GM23338 (cell line): ENCODE results near the gene RUNX3. TPM values are rescaled to one million over a fixed set of nuclear protein-coding genes. Genes with fewer than 3 reads are reported as not detected.

Experiments
- ATAC-seq: fragments of 200-7000 bp; cut with Tn5 transposase; 3 replicates; pipeline ENCODE4 v1.9.1; 2020
- DNase-seq: peaks from one replicate; pipeline ENCODE4 v3.0.0-alpha.2; 2015; ENCODE audit warnings: low spot score
- H2AFZ ChIP-seq: fragments of 200-600 bp; sonication (generic); 2 replicates; pipeline ENCODE4 v1.8.0; 2016; ENCODE audit warnings: antibody characterized with exemption, mild to moderate bottlenecking, moderate library complexity
- H3F3A ChIP-seq: fragments of 200-600 bp; sonication (generic); replicated peaks from 2 replicates; pipeline ENCODE4 v1.8.0; 2017; ENCODE audit warnings: antibody characterized with exemption, mixed run types, low read depth
- H3K27ac ChIP-seq: fragments of 200-600 bp; sonication (generic); 2 replicates; pipeline ENCODE4 v1.6.1; 2016; ENCODE audit warnings: low read depth
- H3K27me3 ChIP-seq: fragments of 200-600 bp; sonication (generic); 2 replicates; pipeline ENCODE4 v1.8.0; 2016; ENCODE audit warnings: mild to moderate bottlenecking, mixed run types, moderate library complexity; ENCODE audit not compliant: insufficient read depth
- H3K36me3 ChIP-seq: fragments of 200-600 bp; sonication (generic); 2 replicates; pipeline ENCODE4 v1.8.0; 2016; ENCODE audit warnings: mild to moderate bottlenecking; ENCODE audit not compliant: insufficient read depth
- H3K4me1 ChIP-seq: fragments of 200-600 bp; sonication (generic); 2 replicates; pipeline ENCODE4 v1.8.0; 2016; ENCODE audit warnings: mild to moderate bottlenecking, moderate library complexity; ENCODE audit not compliant: insufficient read depth
- H3K4me2 ChIP-seq: fragments of 200-600 bp; sonication (generic); 2 replicates; pipeline ENCODE4 v1.7.1; 2017; ENCODE audit warnings: mixed run types
- H3K4me3 ChIP-seq: fragments of 200-600 bp; sonication (generic); 2 replicates; pipeline ENCODE4 v1.6.1; 2016; ENCODE audit warnings: mixed run types
- H3K79me2 ChIP-seq: fragments of 200-600 bp; sonication (generic); replicated peaks from 2 replicates; pipeline ENCODE4 v1.8.0; 2017; ENCODE audit warnings: mild to moderate bottlenecking; ENCODE audit not compliant: insufficient read depth
- H3K9me2 ChIP-seq: fragments of 200-600 bp; sonication (generic); 2 replicates; pipeline ENCODE4 v1.8.0; 2017; ENCODE audit not compliant: insufficient read depth
- H4K20me1 ChIP-seq: fragments of 200-600 bp; sonication (generic); replicated peaks from 2 replicates; pipeline ENCODE4 v1.8.0; 2017; ENCODE audit warnings: mild to moderate bottlenecking; ENCODE audit not compliant: insufficient read depth
- H3K27ac Mint-ChIP-seq: 2 replicates; pipeline ENCODE4 v1.8.0; 2020; ENCODE audit warnings: inconsistent platforms, mild to moderate bottlenecking, moderate library complexity, mixed read lengths
- H3K27me3 Mint-ChIP-seq: 3 replicates; pipeline ENCODE4 v1.8.0; 2022; ENCODE audit warnings: low read depth, mild to moderate bottlenecking, moderate library complexity, mixed read lengths, inconsistent platforms; ENCODE audit not compliant: insufficient read depth, poor library complexity
- H3K36me3 Mint-ChIP-seq: 3 replicates; pipeline ENCODE4 v1.8.0; 2021; ENCODE audit warnings: low read depth, mild to moderate bottlenecking, inconsistent platforms, moderate library complexity, mixed read lengths
- H3K4me1 Mint-ChIP-seq: 3 replicates; pipeline ENCODE4 v1.8.0; 2020; ENCODE audit warnings: mild to moderate bottlenecking, inconsistent platforms, mixed read lengths
- H3K4me3 Mint-ChIP-seq: 3 replicates; pipeline ENCODE4 v1.8.0; 2021; ENCODE audit warnings: moderate library complexity, mild to moderate bottlenecking, inconsistent platforms, mixed read lengths
- H3K9me3 Mint-ChIP-seq: 3 replicates; pipeline ENCODE4 v1.8.0; 2020; ENCODE audit warnings: moderate library complexity, mild to moderate bottlenecking, inconsistent platforms, mixed read lengths
- CREB1 ChIP-seq: fragments of 250-450 bp; sonication (Bioruptor Pico); IDR thresholded peaks from 2 replicates; pipeline ENCODE4 v1.5.0; 2020; ENCODE audit warnings: low read depth, mild to moderate bottlenecking, moderate library complexity
- EZH2 ChIP-seq: fragments of 200-600 bp; sonication (generic); IDR thresholded peaks from one replicate; pipeline ENCODE4 v1.8.0; 2017; ENCODE audit warnings: antibody characterized with exemption, mild to moderate bottlenecking, low read depth; ENCODE audit not compliant: unreplicated experiment
- EZH2phosphoT487 ChIP-seq: fragments of 200-600 bp; sonication (generic); IDR thresholded peaks from one replicate; pipeline ENCODE4 v1.8.1; 2018; ENCODE audit warnings: antibody characterized with exemption; ENCODE audit not compliant: unreplicated experiment
- JUNB ChIP-seq: IDR thresholded peaks from one replicate; pipeline ENCODE4 v1.6.1; 2016; ENCODE audit warnings: antibody characterized with exemption; ENCODE audit not compliant: unreplicated experiment
- NANOG ChIP-seq: IDR thresholded peaks from 2 replicates; pipeline ENCODE4 v1.6.1; 2016; ENCODE audit warnings: antibody characterized with exemption, borderline replicate concordance
- POLR2AphosphoS5 ChIP-seq: IDR thresholded peaks from 2 replicates; pipeline ENCODE4 v1.6.1; 2016; ENCODE audit warnings: antibody characterized with exemption, low read depth
- REST ChIP-seq: IDR thresholded peaks from one replicate; pipeline ENCODE4 v1.6.1; 2018; ENCODE audit warnings: antibody characterized with exemption; ENCODE audit not compliant: unreplicated experiment
- STAT1 ChIP-seq: IDR thresholded peaks from one replicate; pipeline ENCODE4 v1.6.1; 2016; ENCODE audit warnings: antibody characterized with exemption; ENCODE audit not compliant: unreplicated experiment
- ZNF114 ChIP-seq: fragments of 250-450 bp; sonication (Bioruptor Pico); IDR thresholded peaks from 2 replicates; pipeline ENCODE4 v1.5.0; 2020; ENCODE audit warnings: mild to moderate bottlenecking, moderate library complexity
- ZNF331 ChIP-seq: fragments of 250-450 bp; sonication (Bioruptor Pico); IDR thresholded peaks from 2 replicates; pipeline ENCODE4 v1.5.0; 2020; ENCODE audit warnings: low read depth, mild to moderate bottlenecking, moderate library complexity
- polyA plus RNA-seq: library from polyadenylated mRNA; unstranded; fragments of >200 nt; fragmentation: Nextera tagmentation; extraction: Ambion mirVana; gene quantifications from 2 replicates; pipeline ENCODE4 v1.2.1, GENCODE V29; 2016
- total RNA-seq: library from RNA; depleted of rRNA; stranded (reverse); fragments of >200 nt; shearing (Covaris generic); gene quantifications from 2 replicates; pipeline ENCODE4 v1.2.3, GENCODE V29; 2014
- TF ChIP-seq, protein P1 (sequence below): fragments of 250-450 bp; sonication (Bioruptor Pico); IDR thresholded peaks from 2 replicates; pipeline ENCODE4 v1.5.0; 2020; ENCODE audit warnings: mild to moderate bottlenecking, moderate library complexity
- TF ChIP-seq, protein P2 (sequence below), 2 experiments: fragments of 200-600 bp in 1 of 2; sonication (generic) in 1 of 2; conservative IDR thresholded peaks; 2 replicates each; pipeline versions ENCODE4 v1.5.1 to v1.6.1; 2016 to 2017; ENCODE audit warnings: antibody characterized with exemption in 2 of 2, low read depth in 2 of 2, mild to moderate bottlenecking in 2 of 2, moderate library complexity in 1 of 2
- TF ChIP-seq, protein P3 (sequence below): IDR thresholded peaks from 2 replicates; pipeline ENCODE4 v1.6.1; 2016; ENCODE audit warnings: antibody characterized with exemption

Gene RUNX3
- total and polyA plus RNA-seq, 2 experiments from 2014 or later, result 0.23 to 0.73 TPM

DNA sequence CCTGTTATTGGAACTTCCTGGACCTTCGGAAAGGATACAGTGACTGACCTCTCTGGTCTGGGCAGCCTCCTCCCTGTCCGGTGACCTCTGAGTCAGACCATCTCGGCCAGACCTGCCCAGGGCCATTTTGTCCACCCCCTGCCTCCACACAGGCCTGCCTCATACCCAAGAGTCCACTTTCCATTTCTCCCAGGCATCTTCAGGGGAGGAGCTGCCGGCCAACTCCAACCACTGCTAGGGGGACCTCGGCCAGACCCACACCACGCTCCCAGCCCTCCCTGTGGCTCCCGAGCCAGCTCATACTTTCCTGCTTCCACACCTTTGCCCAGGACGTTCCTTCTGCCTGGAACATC is 29.5 kb upstream of the RUNX3 start:
- DNase-seq (no peak), ATAC-seq (no peak)
- Mint-ChIP-seq H3K9me3 (no peaks in the 10 kb centered on the region), H3K4me3 (no peak overlapping the region), H3K27ac (no peak overlapping the region), H3K36me3 (no peaks in the 10 kb centered on the region), H3K4me1 (peaks cover 2% of the 10 kb centered on the region; the same call in 1 of the 3 replicates), H3K27me3 (peaks cover 4% of the 10 kb centered on the region)
- TF ChIP-seq, protein P1, sequence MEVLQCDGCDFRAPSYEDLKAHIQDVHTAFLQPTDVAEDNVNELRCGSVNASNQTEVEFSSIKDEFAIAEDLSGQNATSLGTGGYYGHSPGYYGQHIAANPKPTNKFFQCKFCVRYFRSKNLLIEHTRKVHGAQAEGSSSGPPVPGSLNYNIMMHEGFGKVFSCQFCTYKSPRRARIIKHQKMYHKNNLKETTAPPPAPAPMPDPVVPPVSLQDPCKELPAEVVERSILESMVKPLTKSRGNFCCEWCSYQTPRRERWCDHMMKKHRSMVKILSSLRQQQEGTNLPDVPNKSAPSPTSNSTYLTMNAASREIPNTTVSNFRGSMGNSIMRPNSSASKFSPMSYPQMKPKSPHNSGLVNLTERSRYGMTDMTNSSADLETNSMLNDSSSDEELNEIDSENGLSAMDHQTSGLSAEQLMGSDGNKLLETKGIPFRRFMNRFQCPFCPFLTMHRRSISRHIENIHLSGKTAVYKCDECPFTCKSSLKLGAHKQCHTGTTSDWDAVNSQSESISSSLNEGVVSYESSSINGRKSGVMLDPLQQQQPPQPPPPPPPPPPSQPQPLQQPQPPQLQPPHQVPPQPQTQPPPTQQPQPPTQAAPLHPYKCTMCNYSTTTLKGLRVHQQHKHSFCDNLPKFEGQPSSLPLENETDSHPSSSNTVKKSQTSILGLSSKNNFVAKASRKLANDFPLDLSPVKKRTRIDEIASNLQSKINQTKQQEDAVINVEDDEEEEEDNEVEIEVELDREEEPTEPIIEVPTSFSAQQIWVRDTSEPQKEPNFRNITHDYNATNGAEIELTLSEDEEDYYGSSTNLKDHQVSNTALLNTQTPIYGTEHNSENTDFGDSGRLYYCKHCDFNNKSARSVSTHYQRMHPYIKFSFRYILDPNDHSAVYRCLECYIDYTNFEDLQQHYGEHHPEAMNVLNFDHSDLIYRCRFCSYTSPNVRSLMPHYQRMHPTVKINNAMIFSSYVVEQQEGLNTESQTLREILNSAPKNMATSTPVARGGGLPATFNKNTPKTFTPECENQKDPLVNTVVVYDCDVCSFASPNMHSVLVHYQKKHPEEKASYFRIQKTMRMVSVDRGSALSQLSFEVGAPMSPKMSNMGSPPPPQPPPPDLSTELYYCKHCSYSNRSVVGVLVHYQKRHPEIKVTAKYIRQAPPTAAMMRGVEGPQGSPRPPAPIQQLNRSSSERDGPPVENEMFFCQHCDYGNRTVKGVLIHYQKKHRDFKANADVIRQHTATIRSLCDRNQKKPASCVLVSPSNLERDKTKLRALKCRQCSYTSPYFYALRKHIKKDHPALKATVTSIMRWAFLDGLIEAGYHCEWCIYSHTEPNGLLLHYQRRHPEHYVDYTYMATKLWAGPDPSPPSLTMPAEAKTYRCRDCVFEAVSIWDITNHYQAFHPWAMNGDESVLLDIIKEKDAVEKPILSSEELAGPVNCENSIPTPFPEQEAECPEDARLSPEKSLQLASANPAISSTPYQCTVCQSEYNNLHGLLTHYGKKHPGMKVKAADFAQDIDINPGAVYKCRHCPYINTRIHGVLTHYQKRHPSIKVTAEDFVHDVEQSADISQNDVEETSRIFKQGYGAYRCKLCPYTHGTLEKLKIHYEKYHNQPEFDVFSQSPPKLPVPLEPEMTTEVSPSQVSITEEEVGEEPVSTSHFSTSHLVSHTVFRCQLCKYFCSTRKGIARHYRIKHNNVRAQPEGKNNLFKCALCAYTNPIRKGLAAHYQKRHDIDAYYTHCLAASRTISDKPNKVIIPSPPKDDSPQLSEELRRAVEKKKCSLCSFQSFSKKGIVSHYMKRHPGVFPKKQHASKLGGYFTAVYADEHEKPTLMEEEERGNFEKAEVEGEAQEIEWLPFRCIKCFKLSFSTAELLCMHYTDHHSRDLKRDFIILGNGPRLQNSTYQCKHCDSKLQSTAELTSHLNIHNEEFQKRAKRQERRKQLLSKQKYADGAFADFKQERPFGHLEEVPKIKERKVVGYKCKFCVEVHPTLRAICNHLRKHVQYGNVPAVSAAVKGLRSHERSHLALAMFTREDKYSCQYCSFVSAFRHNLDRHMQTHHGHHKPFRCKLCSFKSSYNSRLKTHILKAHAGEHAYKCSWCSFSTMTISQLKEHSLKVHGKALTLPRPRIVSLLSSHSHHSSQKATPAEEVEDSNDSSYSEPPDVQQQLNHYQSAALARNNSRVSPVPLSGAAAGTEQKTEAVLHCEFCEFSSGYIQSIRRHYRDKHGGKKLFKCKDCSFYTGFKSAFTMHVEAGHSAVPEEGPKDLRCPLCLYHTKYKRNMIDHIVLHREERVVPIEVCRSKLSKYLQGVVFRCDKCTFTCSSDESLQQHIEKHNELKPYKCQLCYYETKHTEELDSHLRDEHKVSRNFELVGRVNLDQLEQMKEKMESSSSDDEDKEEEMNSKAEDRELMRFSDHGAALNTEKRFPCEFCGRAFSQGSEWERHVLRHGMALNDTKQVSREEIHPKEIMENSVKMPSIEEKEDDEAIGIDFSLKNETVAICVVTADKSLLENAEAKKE (CRISPR knock-in tag), result no peak
- TF ChIP-seq REST (no peak), EZH2 (no peak), STAT1 (no peak), NANOG (no peak), ZNF114 (CRISPR knock-in tag) (no peak), EZH2phosphoT487 (no peak), ZNF331 (CRISPR knock-in tag) (no peak), POLR2AphosphoS5 (no peak), CREB1 (CRISPR knock-in tag) (no peak), JUNB (no peak)
- TF ChIP-seq, protein P2, sequence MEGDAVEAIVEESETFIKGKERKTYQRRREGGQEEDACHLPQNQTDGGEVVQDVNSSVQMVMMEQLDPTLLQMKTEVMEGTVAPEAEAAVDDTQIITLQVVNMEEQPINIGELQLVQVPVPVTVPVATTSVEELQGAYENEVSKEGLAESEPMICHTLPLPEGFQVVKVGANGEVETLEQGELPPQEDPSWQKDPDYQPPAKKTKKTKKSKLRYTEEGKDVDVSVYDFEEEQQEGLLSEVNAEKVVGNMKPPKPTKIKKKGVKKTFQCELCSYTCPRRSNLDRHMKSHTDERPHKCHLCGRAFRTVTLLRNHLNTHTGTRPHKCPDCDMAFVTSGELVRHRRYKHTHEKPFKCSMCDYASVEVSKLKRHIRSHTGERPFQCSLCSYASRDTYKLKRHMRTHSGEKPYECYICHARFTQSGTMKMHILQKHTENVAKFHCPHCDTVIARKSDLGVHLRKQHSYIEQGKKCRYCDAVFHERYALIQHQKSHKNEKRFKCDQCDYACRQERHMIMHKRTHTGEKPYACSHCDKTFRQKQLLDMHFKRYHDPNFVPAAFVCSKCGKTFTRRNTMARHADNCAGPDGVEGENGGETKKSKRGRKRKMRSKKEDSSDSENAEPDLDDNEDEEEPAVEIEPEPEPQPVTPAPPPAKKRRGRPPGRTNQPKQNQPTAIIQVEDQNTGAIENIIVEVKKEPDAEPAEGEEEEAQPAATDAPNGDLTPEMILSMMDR (conservative IDR thresholded peaks at IDR 0.05; ENCODE audit: low read depth in 2 of 2), result no peak
- TF ChIP-seq, protein P3, sequence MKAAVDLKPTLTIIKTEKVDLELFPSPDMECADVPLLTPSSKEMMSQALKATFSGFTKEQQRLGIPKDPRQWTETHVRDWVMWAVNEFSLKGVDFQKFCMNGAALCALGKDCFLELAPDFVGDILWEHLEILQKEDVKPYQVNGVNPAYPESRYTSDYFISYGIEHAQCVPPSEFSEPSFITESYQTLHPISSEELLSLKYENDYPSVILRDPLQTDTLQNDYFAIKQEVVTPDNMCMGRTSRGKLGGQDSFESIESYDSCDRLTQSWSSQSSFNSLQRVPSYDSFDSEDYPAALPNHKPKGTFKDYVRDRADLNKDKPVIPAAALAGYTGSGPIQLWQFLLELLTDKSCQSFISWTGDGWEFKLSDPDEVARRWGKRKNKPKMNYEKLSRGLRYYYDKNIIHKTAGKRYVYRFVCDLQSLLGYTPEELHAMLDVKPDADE, result no peak
- Histone ChIP-seq H3F3A (no peaks in the 10 kb centered on the region), H3K36me3 (no peaks in the 10 kb centered on the region), H3K4me2 (no peak overlapping the region), H3K27ac (no peak overlapping the region), H3K4me1 (no peaks in the 10 kb centered on the region), H3K79me2 (no peaks in the 10 kb centered on the region), H3K9me2 (no peaks in the 10 kb centered on the region), H4K20me1 (no peaks in the 10 kb centered on the region), H3K27me3 (no peaks in the 10 kb centered on the region), H3K4me3 (no peak overlapping the region), H2AFZ (no peak overlapping the region)
